GM18951 (cell line): ENCODE measurements around the gene GPA33.
"Not testable (repeated sequence)": the region's sequence is repeated elsewhere in the genome, so short reads cannot be mapped to it uniquely, and the experiment has no call there.

Experiments used
- POLR2A ChIP-seq: IDR thresholded peaks from 4 replicates; pipeline ENCODE4 v1.6.1; 2011; ENCODE audit warnings: mild to moderate bottlenecking; ENCODE audit not compliant: insufficient read length, insufficient read depth; ENCODE audit errors: extremely low read depth
- in situ Hi-C: fragments of 300-500 bp; cut with MboI; formaldehyde crosslinking; loops from one replicate; pipeline ENCODE4 v1.12.0; 2022; ENCODE audit warnings: low sequenced_read_pairs, mixed read lengths, inconsistent platforms; ENCODE audit not compliant: unreplicated experiment

The GPA33 gene

DNA sequence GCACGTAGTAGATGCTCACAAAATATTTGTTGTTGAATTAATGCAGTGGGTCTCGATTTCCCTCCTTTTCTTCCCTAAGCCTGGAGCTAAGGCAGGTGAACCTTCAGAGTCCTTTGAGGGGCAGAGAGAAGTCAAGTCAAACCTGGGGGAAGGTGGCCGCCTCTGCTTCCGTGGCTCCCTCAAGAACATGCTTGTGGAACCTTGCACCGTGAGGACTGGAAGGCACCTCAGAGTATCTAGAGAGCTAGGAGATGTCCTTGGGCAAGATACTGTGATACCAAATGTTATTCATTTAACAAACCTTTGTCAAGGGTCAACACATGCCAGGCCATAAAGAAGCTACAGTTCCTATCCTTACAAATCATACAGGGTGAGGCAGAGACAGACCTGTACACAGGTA, 38.3 kb downstream of the GPA33 start:
- TF ChIP-seq POLR2A = no peak

DNA sequence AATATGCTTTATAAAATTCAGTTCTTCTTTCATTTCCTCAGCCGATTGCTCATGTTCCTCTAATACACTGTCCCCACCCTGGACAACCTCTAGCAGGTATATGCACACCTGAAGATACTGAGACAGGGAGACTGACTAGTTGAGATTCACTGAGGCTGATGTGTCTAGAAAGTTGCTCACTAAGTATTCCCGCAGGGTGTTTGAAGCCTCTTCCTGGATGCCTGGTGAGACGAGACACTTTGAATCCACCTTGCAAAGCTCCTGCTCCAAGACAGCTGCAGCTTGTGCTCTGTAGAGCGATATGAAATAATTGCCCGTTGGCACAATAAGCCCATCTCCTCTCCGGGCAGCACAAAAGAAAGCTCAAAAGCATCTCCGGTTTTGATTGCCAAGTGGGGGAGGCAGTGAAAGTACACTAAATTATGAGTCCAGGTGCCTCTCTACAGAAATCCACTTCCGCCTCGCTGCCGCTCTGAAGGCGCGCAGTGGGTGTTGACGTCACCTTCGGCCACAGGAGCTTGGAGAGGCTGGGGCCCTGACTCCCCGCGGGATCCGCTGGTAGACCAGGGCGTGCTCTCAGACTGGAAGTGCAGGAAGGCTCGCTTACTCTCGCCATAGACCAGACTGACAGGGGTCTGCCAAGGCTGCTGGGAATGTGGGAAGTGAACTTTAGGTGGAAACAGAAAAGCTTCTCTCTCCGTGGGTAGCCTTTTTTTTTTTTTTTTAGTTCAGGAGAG, 46.3 kb downstream of the GPA33 start:
- peak; percentile 12 for TF ChIP-seq POLR2A
- in situ Hi-C loops = no loop called here

More for the DNA sequence above, 38.3 kb downstream of the GPA33 start:
- in situ Hi-C loops = no loop called here

DNA sequence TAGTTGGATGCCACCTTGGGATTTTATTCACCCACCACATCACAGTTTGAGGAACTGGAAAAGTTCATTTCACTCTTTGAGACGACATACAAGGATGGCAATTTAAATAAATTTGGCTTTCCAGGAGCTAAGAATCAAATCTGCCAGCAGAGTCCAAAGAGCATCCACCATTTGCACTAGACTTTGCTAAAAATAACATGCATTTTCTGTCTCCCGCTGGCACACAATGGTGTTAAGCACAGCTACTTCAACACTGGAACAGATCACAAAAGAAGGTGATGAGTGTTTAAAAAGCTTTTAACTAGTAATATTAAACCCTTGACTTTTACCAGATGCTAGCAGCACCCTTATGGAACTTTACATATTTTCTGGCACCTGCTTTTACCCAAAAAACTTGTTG, 56.5 kb downstream of the GPA33 start:
- in situ Hi-C loops = no loop called here
- TF ChIP-seq POLR2A = no peak

- in situ Hi-C loops = not testable (repeated sequence)
Observed at GRCh38 chr1:167029553-167029952, 60.6 kb downstream of the GPA33 start.

DNA sequence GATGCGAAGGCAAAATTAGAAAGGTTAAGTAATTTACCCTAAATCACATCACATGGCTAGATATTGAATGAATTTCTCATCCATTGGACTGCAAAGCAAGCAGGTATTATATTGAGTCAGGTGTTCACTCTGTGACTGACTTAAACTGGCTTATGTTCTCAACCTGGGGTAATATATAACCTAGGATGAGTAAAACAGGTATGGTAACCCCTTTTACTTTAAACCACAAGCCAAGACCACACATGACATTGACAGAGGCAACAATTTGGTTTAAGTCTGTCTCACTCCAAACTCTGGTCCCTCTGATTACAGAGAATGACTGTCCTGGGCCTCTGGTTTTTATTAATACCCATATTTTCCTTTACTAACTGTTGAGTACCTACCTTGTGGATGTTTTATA, 67.8 kb downstream of the GPA33 start:
- TF ChIP-seq POLR2A = no peak
- in situ Hi-C loops = no loop called here

DNA sequence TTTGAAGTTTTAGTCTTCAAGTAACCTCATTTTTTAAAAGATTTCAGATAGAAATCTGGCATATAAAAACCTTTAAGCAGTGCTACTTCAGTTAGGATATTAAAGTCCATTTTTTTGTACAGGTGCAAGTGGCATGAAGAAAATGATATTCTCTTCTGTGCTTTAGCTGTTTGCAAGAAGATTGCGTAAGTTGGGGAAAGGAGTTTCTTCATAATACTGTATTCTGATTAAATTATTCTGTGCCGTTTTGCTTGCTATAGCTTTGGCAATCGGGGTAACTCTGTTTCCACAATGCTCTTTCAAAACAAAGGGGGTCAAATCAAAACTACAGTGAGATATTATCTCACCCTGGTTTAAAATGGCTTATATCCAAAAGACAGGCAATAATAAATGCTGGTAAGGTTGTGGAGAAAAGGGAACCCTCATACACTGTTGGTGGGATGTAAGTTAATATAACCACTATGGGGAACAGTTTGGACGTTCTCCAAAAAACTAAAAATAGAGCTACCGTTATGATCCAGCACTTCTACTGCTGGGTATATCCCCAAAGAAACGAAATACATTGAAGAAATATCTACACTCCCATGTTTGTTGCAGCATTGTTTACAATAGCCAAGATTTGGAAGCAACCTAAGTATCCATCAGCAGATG, 74.0 kb downstream of the GPA33 start:
- no peak for TF ChIP-seq POLR2A

DNA sequence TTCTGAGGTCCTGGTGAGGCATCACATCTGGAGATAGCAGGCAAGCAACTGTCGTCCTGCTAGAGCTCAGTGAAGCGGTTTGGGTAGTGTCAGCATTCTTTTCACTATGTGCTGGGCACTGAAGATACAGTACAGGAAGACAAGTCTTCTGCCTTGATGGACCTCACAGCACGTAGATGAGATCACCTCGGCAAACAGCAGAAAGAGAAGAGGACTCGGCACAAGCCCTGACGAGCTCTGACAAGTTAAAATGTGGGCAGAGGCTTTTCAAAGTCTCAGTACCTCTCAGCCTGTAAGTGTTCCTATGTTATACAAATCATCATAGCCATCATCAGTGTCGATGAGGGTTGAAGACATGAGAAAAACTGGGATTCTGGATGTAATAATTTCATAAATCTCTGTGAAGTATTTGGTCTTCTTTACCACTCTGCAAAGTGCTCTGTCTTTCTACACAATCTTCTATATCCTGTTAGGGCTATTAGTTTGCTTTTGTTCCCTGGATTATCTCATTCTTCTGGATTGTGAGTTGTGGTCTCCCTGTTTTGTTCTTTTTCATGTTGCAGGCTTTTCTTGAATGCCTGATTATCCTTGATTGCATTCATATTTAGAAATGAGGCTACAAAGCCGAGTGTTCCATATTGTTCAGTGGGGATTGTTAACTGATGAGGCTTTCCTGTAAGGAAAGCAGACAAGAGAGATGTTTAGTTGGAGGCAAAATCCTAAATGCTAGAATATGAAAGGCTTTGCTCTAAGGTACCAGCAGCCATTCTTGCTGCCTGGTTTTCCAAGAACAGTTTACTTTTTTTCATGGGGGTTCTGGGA, 76.9 kb downstream of the GPA33 start:
- no peak for TF ChIP-seq POLR2A
- in situ Hi-C loops = no loop called here

More for the DNA sequence above, 74.0 kb downstream of the GPA33 start:
- in situ Hi-C loops = no loop called here

DNA sequence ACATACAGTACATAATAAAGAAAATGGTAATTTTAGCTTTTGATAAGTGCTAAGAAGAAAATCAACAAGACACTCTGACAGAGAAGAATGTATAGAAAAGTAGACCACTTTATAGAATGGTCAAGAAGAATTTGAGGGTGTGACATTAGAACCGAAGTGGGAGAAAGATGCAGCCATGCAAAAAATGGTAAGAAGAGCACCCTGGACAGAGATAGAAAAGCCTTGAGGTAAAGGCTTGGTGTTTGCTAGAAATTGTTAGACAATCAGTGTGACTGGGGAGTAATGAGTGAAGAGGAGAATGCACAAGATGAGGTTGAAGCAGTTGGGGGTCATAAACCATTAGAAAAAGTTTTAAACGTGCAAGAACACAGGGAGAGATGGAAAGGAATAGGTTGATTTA, 77.6 kb downstream of the GPA33 start:
- no peak for TF ChIP-seq POLR2A
- in situ Hi-C loops = no loop called here

DNA sequence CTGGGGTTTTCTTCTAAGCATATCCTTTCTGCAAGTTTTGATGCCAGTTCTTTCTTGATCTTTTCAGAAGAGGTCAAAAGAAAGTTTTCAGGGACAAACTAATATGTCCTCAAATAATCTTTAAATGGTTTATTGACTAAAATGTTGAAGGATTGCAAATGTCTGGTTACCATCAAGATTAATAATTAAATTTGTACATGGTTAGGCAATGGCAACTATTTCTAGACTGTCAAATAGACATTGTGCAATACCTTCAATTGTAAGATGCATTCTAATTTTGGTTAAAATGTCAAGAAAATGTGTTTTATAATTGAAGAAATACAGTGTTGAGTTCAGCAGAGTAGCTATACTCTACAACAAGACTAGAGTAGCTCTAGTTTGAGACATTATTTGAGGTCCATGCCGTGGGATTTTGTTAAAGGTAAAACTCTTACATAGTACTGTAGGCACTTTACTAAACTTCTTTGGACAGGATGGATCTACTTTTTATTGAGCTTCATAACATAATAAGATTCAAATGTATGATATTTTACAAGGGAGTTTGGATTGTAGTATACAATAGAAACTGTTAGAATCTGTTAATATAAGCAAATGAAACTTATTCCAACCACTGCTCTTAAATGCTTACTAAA, 78.5 kb downstream of the GPA33 start:
- TF ChIP-seq POLR2A = no peak
- in situ Hi-C loops = no loop called here

- in situ Hi-C loops = no loop called here
- TF ChIP-seq POLR2A = no peak
Observed at GRCh38 chr1:167003711-167004110, 86.5 kb downstream of the GPA33 start.
